GM12875 (cell line): ENCODE data around the gene JAKMIP2.

Experiments
- H3K4me3 ChIP-seq: one replicate; pipeline ENCODE4 v1.5.1; 2011; ENCODE audit warnings: low read depth, low read length, control low read depth
- TF ChIP-seq, protein P1 (sequence below): IDR thresholded peaks from 2 replicates; pipeline ENCODE4 v1.5.1; 2011; ENCODE audit warnings: low read depth, mild to moderate bottlenecking, control low read depth, inconsistent platforms, low read length, moderate library complexity, borderline replicate concordance; ENCODE audit not compliant: insufficient read depth

JAKMIP2 gene

GRCh38 chr5:147801461-147801860, 18.9 kb upstream of the JAKMIP2 start:
- TF ChIP-seq, protein P1, sequence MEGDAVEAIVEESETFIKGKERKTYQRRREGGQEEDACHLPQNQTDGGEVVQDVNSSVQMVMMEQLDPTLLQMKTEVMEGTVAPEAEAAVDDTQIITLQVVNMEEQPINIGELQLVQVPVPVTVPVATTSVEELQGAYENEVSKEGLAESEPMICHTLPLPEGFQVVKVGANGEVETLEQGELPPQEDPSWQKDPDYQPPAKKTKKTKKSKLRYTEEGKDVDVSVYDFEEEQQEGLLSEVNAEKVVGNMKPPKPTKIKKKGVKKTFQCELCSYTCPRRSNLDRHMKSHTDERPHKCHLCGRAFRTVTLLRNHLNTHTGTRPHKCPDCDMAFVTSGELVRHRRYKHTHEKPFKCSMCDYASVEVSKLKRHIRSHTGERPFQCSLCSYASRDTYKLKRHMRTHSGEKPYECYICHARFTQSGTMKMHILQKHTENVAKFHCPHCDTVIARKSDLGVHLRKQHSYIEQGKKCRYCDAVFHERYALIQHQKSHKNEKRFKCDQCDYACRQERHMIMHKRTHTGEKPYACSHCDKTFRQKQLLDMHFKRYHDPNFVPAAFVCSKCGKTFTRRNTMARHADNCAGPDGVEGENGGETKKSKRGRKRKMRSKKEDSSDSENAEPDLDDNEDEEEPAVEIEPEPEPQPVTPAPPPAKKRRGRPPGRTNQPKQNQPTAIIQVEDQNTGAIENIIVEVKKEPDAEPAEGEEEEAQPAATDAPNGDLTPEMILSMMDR: no peak
- no peak overlapping the region for H3K4me3 ChIP-seq

GRCh38 chr5:147800491-147800890, 18.0 kb upstream of the JAKMIP2 start:
- H3K4me3 ChIP-seq: no peak overlapping the region
- TF ChIP-seq, protein P1: no peak

DNA sequence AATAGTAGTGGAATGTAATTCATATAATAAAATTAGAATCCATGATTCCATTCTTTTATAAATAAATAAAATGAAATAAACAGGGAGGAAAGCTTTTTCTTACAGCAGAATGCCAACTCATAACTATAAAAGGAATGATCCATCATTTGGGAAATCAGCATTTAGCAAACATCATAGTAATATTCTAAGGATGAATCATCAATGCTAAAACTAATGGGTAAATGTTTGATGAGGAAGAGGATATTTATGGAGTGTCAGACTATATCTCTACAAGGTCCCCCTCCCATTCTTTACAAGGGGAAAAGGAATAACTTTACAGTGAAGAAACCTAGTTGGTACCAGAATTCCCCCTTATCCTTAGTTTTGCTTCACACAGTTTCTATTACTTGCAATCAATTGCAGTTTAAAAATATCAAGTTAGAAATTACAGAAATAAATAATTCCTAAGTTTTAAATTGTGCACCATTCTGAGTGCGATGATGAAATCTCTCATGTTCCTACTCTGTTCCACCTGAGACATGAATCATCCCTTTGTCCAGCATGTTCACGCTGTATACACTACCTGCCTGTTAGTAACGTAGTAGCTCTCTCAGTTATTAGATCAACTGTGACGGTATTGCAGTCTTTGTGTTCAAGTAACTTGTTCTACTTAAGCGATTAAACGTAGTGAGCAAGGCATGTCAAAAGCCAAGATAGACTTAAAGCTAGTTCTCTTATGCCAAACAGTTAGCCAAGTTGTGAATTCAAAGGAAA, 14.2 kb upstream of the JAKMIP2 start:
- no peak overlapping the region for H3K4me3 ChIP-seq
- TF ChIP-seq, protein P1: no peak

DNA sequence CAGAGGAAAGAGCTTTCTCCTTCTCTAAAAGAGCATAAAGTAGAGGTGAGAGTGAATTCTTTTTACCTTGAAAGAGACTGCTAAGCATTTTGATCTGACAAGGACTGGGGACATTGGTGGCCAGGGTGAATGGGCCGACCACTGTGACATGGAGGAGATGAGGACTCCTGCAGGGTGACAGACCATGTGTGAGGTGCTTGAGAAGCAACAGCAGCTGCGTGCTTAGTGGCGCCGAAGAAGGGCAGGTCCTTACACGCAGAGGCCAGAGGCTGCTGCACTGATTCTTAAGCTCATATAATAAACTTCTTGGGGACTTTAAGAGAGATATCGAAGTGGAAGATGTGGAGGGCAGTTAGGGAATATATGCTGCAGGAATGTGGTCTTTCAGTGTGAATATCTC, 8.7 kb upstream of the JAKMIP2 start:
- TF ChIP-seq, protein P1: no peak
- no peak overlapping the region for H3K4me3 ChIP-seq

DNA sequence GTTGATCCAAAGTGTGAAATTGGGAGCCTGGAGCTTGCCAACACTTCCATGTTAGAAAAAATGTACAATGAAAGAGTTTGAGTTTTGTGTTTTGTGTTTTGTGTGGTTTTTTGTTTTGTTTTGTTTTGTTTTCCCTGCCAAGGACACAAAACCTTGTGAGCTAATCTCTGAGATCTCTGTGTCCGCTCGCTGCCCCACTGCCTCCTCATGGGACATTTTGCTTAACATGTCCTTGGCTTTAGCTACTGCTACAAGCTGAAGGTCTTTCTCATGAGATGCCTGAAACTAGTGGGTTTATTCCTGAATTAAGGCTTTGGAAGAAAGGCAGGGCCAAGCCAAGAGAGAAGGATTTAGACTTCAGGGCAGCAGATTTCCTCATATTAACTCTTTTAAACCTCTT, 7.3 kb upstream of the JAKMIP2 start:
- TF ChIP-seq, protein P1: no peak
- H3K4me3 ChIP-seq: no peak overlapping the region

DNA sequence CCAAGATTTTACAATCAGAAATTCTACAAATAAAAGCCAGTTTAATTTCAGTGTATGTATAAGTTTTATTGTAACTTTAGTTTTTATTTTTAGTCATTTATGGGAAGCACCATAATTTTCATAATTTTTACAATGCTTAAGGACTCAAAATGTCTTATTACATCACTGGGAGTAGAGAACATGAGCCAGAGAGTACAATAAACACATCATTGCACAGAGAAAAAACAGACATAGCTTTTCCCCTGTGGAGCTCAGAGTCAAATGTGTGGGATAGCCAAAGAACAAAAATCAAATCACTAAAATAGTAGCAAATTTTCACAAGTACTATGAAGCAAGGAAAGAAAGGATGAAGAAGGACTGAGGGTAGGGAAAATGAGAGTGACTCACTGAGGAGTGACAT, 5.5 kb upstream of the JAKMIP2 start:
- no peak overlapping the region for H3K4me3 ChIP-seq
- TF ChIP-seq, protein P1: no peak

- H3K4me3 ChIP-seq: no peak overlapping the region
- TF ChIP-seq, protein P1: no peak
Observed at GRCh38 chr5:147786142-147786541, 3.6 kb upstream of the JAKMIP2 start.
